ENCODE measurements around the gene GRM4. TPM values are rescaled to one million over a fixed set of nuclear protein-coding genes. Genes with fewer than 3 reads are reported as not detected.

Gene GRM4
- total RNA-seq, 1 experiment from 2014 or later: 0.41 TPM

DNA sequence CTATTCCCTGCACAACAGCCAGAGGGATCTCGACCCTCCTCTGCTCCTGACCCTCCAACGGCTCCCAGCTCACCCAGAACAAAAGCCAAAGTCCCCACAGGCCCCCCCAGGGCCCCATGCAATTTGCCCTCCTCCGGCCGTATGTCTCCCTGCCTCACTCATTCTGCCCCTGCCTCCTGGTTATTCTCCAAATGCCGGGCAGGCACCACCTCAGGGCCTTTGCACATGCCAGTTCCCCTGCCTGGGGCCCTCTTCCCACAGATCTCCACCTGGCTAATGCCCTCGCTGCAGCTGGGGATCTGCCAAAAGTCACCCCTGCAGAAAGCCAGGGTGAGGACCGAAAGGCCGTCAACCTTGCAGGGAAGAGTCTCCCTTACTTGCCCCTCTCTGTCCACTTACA, 66.0 kb downstream of the GRM4 start:
- Histone ChIP-seq H3K4me1 (ENCODE audit: insufficient read depth, low read length, poor library complexity, severe bottlenecking) (no peaks in the 10 kb centered on the region), H3K9me3 (ENCODE audit: low read depth, low read length, poor library complexity, severe bottlenecking) (no peaks in the 10 kb centered on the region), H3K4me3 (ENCODE audit: low read depth, low read length, poor library complexity, severe bottlenecking) (no peak overlapping the region), H3K27me3 (replicated peaks; ENCODE audit: insufficient read depth, low read depth, low read length, poor library complexity) (no peaks in the 10 kb centered on the region), H3K36me3 (ENCODE audit: insufficient read depth, low read length, poor library complexity, severe bottlenecking) (no peaks in the 10 kb centered on the region), H3K27ac (ENCODE audit: low read depth, low read length, poor library complexity, severe bottlenecking) (no peak overlapping the region)
- POLR2A ChIA-PET (ENCODE audit: low non-redundant PET): no interaction called here
- DNase-seq (ENCODE audit: low spot score): no peak
- intact Hi-C loops (cut with micrococcal nuclease; ENCODE audit: unreplicated experiment): no loop called here
- BruUV-seq (replicated peaks): no TSS peak
- CTCF ChIA-PET: no interaction called here
- no peak for TF ChIP-seq EZH2 (IDR thresholded peaks at IDR 0.05; ENCODE audit: borderline replicate concordance, low read depth, low read length, poor library complexity, severe bottlenecking)
- TF ChIP-seq, protein P1, sequence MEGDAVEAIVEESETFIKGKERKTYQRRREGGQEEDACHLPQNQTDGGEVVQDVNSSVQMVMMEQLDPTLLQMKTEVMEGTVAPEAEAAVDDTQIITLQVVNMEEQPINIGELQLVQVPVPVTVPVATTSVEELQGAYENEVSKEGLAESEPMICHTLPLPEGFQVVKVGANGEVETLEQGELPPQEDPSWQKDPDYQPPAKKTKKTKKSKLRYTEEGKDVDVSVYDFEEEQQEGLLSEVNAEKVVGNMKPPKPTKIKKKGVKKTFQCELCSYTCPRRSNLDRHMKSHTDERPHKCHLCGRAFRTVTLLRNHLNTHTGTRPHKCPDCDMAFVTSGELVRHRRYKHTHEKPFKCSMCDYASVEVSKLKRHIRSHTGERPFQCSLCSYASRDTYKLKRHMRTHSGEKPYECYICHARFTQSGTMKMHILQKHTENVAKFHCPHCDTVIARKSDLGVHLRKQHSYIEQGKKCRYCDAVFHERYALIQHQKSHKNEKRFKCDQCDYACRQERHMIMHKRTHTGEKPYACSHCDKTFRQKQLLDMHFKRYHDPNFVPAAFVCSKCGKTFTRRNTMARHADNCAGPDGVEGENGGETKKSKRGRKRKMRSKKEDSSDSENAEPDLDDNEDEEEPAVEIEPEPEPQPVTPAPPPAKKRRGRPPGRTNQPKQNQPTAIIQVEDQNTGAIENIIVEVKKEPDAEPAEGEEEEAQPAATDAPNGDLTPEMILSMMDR (conservative IDR thresholded peaks at IDR 0.05; ENCODE audit: low read depth, low read length): no peak

DNA sequence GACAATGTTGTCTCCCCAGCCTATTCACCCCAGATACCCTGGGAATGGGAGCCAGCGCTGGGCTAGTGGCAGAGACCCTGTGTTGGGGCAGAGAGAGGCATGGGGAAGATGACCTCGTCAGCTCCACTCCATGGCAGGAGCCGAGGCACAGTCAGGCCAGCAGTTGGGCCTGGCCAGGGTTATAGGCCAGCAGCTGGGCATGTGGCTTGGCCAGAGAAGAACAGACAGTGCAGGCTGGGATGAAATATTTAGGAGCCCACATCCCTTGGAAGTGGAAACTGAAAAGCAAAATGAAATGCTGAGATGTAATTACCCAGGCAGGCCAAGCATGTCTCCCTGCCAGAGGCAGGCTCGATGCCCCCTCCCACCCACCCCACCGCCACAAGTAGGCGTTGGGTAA, 70.0 kb downstream of the GRM4 start:
- Histone ChIP-seq H3K27ac (ENCODE audit: low read depth, low read length, poor library complexity, severe bottlenecking) (no peak overlapping the region), H3K4me3 (ENCODE audit: low read depth, low read length, poor library complexity, severe bottlenecking) (no peak overlapping the region), H3K36me3 (ENCODE audit: insufficient read depth, low read length, poor library complexity, severe bottlenecking) (no peaks in the 10 kb centered on the region), H3K4me1 (ENCODE audit: insufficient read depth, low read length, poor library complexity, severe bottlenecking) (no peaks in the 10 kb centered on the region), H3K9me3 (ENCODE audit: low read depth, low read length, poor library complexity, severe bottlenecking) (no peaks in the 10 kb centered on the region), H3K27me3 (replicated peaks; ENCODE audit: insufficient read depth, low read depth, low read length, poor library complexity) (no peaks in the 10 kb centered on the region)
- CTCF ChIA-PET: no interaction called here
- no TSS peak for BruUV-seq (replicated peaks)
- POLR2A ChIA-PET (ENCODE audit: low non-redundant PET): no interaction called here
- DNase-seq (ENCODE audit: low spot score): no peak
- no peak for TF ChIP-seq EZH2 (IDR thresholded peaks at IDR 0.05; ENCODE audit: borderline replicate concordance, low read depth, low read length, poor library complexity, severe bottlenecking)
- TF ChIP-seq, protein P1 (conservative IDR thresholded peaks at IDR 0.05; ENCODE audit: low read depth, low read length): no peak
- intact Hi-C loops (cut with micrococcal nuclease; ENCODE audit: unreplicated experiment): no loop called here

DNA sequence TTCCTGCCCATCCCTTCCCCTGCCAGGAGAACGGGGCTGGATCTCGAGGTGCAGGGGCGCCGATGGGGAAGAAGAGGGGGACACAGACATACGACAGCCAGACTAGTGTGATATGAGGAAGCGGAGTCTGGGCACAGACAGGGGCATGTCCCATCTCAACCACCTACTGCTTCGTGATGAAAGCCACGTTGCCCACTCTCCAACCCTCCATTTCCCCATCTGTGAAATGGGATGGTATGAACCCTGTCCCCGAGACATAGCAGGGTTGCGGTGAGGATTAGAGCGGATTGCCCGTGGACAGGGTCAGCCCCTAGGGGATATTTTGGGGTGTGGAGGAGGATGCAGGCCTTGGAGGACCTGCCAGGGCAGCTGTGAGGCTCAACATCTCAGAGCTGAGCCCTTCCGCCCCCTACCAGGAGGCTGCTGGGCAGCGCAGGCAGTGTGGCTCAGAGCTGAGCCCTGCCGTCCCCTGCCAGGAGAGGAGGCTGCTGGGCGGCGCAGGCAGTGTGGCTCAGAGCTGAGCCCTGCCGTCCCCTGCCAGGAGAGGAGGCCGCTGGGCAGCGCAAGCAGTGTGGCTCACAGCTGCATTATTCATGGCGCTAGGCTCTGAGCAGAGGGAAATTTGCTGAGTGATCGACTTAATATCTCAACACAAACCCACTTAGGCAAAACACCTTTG, 71.7 kb downstream of the GRM4 start:
- no peaks in the 10 kb centered on the region for H3K4me1 ChIP-seq (ENCODE audit: insufficient read depth, low read length, poor library complexity, severe bottlenecking)
- no peaks in the 10 kb centered on the region for H3K36me3 ChIP-seq (ENCODE audit: insufficient read depth, low read length, poor library complexity, severe bottlenecking)
- no peak overlapping the region for H3K4me3 ChIP-seq (ENCODE audit: low read depth, low read length, poor library complexity, severe bottlenecking)
- no peaks in the 10 kb centered on the region for H3K27me3 ChIP-seq (replicated peaks; ENCODE audit: insufficient read depth, low read depth, low read length, poor library complexity)
- CTCF ChIA-PET: no interaction called here
- intact Hi-C loops (cut with micrococcal nuclease; ENCODE audit: unreplicated experiment): no loop called here
- no peak for DNase-seq (ENCODE audit: low spot score)
- TF ChIP-seq EZH2 (IDR thresholded peaks at IDR 0.05; ENCODE audit: borderline replicate concordance, low read depth, low read length, poor library complexity, severe bottlenecking): no peak
- TF ChIP-seq, protein P1 (conservative IDR thresholded peaks at IDR 0.05; ENCODE audit: low read depth, low read length): no peak
- no TSS peak for BruUV-seq (replicated peaks)
- POLR2A ChIA-PET (ENCODE audit: low non-redundant PET): no interaction called here
- H3K27ac ChIP-seq (ENCODE audit: low read depth, low read length, poor library complexity, severe bottlenecking): no peak overlapping the region
- H3K9me3 ChIP-seq (ENCODE audit: low read depth, low read length, poor library complexity, severe bottlenecking): no peaks in the 10 kb centered on the region
